K562 (cell line): Measurements from ENCODE around the gene CRAT. TPM values are rescaled to one million over a fixed set of nuclear protein-coding genes. Genes with fewer than 3 reads are reported as not detected.

ENCODE experiments used
- BCOR ChIP-seq: fragments of 450-650 bp; IDR thresholded peaks from 2 replicates; pipeline ENCODE4 v1.6.1; 2016
- CBX5 ChIP-seq: IDR thresholded peaks from 2 replicates; pipeline ENCODE4 v1.6.1; 2014; ENCODE audit warnings: low read depth, borderline replicate concordance
- CEBPB ChIP-seq: fragments of 450-650 bp; IDR thresholded peaks from 2 replicates; pipeline ENCODE4 v1.6.1; 2016; ENCODE audit warnings: missing genetic modification characterization, missing compliant biosample characterization
- COPS2 ChIP-seq: fragments of 450-650 bp; conservative IDR thresholded peaks from 2 replicates; pipeline ENCODE4 v1.6.1; 2016; ENCODE audit warnings: mild to moderate bottlenecking, moderate library complexity
- EWSR1 ChIP-seq: fragments of 450-650 bp; IDR thresholded peaks from 2 replicates; pipeline ENCODE4 v1.6.1; 2018; ENCODE audit warnings: borderline replicate concordance, mild to moderate bottlenecking, low read depth, moderate library complexity; ENCODE audit not compliant: partially characterized antibody
- FOSL1 ChIP-seq: fragments of 200-800 bp; sonication (Bioruptor generic); conservative IDR thresholded peaks from 2 replicates; pipeline ENCODE4 v1.6.1; 2016; ENCODE audit warnings: missing genetic modification characterization, missing compliant biosample characterization
- FOXP1 ChIP-seq: sonication (generic); formaldehyde crosslinking; IDR thresholded peaks from 2 replicates; pipeline ENCODE4 v1.8.0; 2022; ENCODE audit warnings: mild to moderate bottlenecking, missing genetic modification reagents
- FUS ChIP-seq: fragments of 200-400 bp; formaldehyde crosslinking; optimal IDR thresholded peaks from 2 replicates; pipeline ENCODE3; 2017; ENCODE audit warnings: low read depth, low read length
- ILK ChIP-seq: fragments of 450-650 bp; IDR thresholded peaks from 2 replicates; pipeline ENCODE4 v1.6.1; 2016; ENCODE audit warnings: missing genetic modification characterization, low read depth, mild to moderate bottlenecking, missing compliant biosample characterization, moderate library complexity, borderline replicate concordance
- MBD2 ChIP-seq: sonication (generic); IDR thresholded peaks from 2 replicates; pipeline ENCODE4 v1.6.1; 2016; ENCODE audit warnings: low read depth, borderline replicate concordance
- MCM3 ChIP-seq: fragments of 450-650 bp; IDR thresholded peaks from 2 replicates; pipeline ENCODE4 v1.6.1; 2016
- MECOM ChIP-seq: fragments of 250-450 bp; sonication (Bioruptor Pico); IDR thresholded peaks from 2 replicates; pipeline ENCODE4 v1.8.0; 2022; ENCODE audit warnings: inconsistent platforms
- NCOA6 ChIP-seq: fragments of 450-650 bp; IDR thresholded peaks from 2 replicates; pipeline ENCODE4 v1.6.1; 2017; ENCODE audit warnings: mild to moderate bottlenecking
- NCOR1 ChIP-seq: fragments of 450-650 bp; IDR thresholded peaks from 2 replicates; pipeline ENCODE4 v1.6.1; 2016; ENCODE audit warnings: mild to moderate bottlenecking, moderate library complexity
- PHF21A ChIP-seq: fragments of 450-650 bp; IDR thresholded peaks from 2 replicates; pipeline ENCODE4 v1.6.1; 2017; ENCODE audit warnings: low read depth, borderline replicate concordance
- PRMT5 ChIP-seq: sonication (generic); formaldehyde crosslinking; IDR thresholded peaks from 2 replicates; pipeline ENCODE4 v1.5.0; 2020; ENCODE audit warnings: missing genetic modification reagents
- RBM34 ChIP-seq: fragments of 200-400 bp; formaldehyde crosslinking; IDR thresholded peaks from 2 replicates; pipeline ENCODE4 v1.6.1; 2018; ENCODE audit warnings: low read length, borderline replicate concordance; ENCODE audit not compliant: insufficient read depth
- XRCC5 ChIP-seq: fragments of 200-400 bp; formaldehyde crosslinking; IDR thresholded peaks from 2 replicates; pipeline ENCODE4 v1.6.1; 2017; ENCODE audit warnings: low read depth, mild to moderate bottlenecking, low read length
- polyA plus RNA-seq, 8 experiments: library from polyadenylated mRNA; depleted of rRNA in 4 of 8; stranded (reverse) in 5 of 8; unstranded in 3 of 8; fragments of >200 nt; fragmentation: Nextera tagmentation in 2 of 8; fragmentation: Illumina TruSeq in 1 of 8; extraction: Ambion mirVana in 2 of 8; extraction: Trizol in 1 of 8; gene quantifications; 2 replicates each; pipeline versions ENCODE4 v1.2.1 to v1.2.3, GENCODE V29; 2011 to 2014; ENCODE audit warnings: inconsistent platforms in 1 of 8, missing spikeins in 1 of 8
- total RNA-seq, 7 experiments: library from RNA; depleted of rRNA in 6 of 7; stranded (reverse); fragments of >200 nt in 6 of 7; fragmentation: Illumina TruSeq in 2 of 7; extraction: Trizol in 2 of 7; gene quantifications; 2 replicates each; pipeline versions ENCODE4 v1.2.1 to v1.2.3, GENCODE V29; 2011 to 2021; ENCODE audit warnings: low replicate concordance in 1 of 7
- TF ChIP-seq, protein P1 (sequence below): sonication (generic); formaldehyde crosslinking; IDR thresholded peaks from 2 replicates; pipeline ENCODE4 v1.8.1; 2023; ENCODE audit warnings: mild to moderate bottlenecking, missing genetic modification reagents
- TF ChIP-seq, protein P2 (sequence below): fragments of 450-650 bp; formaldehyde crosslinking; IDR thresholded peaks from 2 replicates; pipeline ENCODE4 v1.4.0; 2022; ENCODE audit warnings: mild to moderate bottlenecking, moderate library complexity
- TF ChIP-seq, protein P3 (sequence below), 2 experiments: fragments of 150-350 bp in 1 of 2; IDR thresholded peaks; 2 replicates each; pipeline ENCODE4 v1.6.1; 2012 to 2016; ENCODE audit warnings: low read depth in 2 of 2, low read length in 2 of 2, mild to moderate bottlenecking in 1 of 2, moderate library complexity in 1 of 2
- TF ChIP-seq, protein P4 (sequence below): fragments of 450-650 bp; IDR thresholded peaks from 2 replicates; pipeline ENCODE4 v1.6.1; 2018; ENCODE audit warnings: mild to moderate bottlenecking, low read depth; ENCODE audit not compliant: partially characterized antibody

Gene CRAT
- total and polyA plus RNA-seq, 9 of the 15 experiments (the other 6 are each of a cell fraction or from before 2014, with no cell fraction given): 0.20 to 13.8 (median 5.4) TPM

DNA sequence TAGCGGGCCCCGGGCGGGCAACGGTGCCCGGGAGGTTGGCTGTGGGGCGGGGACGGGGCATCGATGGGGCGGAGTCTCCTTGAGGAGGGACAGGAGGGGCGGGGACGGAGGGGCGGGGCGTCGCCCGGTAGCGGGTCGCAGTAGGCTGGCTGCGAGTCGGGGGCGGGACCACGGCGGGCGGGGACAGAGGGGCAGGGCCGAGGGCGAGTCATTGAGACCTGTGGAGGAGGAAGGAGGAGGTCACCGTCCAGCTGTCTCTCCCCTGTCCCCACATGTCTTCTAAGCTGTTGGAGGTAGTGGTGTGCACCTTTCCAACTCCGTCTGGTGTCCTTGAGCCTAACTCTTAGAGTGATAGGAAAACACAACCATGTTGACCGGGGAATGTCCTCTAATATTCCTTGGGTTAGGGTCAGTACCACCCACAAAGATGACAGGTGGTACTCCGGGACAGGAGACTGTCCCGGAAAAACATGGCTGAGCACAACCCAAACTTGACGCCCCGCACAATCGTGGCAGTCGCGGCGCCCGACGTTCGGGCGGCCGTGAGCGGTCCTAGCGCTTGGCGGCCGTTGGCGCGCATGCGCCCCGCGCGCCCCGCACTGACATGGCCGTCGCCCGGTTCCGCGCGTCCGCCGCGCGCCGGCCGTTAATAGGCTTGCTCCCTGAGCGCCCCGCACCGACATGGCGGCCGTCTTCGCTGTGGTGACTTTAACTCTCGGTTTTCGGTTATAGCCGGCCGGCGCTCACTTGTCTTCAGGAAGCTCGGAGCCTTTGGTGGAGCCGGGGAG, at the start of gene CRAT, which contains the start of gene PTPA (continued):
- TF ChIP-seq ILK (tag) (no peak), COPS2 (no peak), FOXP1 (CRISPR knock-in tag) (no peak), MCM3 (no peak), BCOR (no peak), FOSL1 (peak; percentile 68), MBD2 (peak; percentile 78), FUS (no peak), MECOM (CRISPR knock-in tag) (no peak), PRMT5 (no peak), NCOA6 (no peak), NCOR1 (peak; percentile 69), CBX5 (no peak), RBM34 (no peak), XRCC5 (0 out of 2 replicates have a peak, but pooled peaks have one; percentile 68), EWSR1 (no peak), CEBPB (tag) (no peak), PHF21A (no peak)
- TF ChIP-seq, protein P1, sequence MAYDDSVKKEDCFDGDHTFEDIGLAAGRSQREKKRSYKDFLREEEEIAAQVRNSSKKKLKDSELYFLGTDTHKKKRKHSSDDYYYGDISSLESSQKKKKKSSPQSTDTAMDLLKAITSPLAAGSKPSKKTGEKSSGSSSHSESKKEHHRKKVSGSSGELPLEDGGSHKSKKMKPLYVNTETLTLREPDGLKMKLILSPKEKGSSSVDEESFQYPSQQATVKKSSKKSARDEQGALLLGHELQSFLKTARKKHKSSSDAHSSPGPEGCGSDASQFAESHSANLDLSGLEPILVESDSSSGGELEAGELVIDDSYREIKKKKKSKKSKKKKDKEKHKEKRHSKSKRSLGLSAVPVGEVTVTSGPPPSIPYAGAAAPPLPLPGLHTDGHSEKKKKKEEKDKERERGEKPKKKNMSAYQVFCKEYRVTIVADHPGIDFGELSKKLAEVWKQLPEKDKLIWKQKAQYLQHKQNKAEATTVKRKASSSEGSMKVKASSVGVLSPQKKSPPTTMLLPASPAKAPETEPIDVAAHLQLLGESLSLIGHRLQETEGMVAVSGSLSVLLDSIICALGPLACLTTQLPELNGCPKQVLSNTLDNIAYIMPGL (CRISPR knock-in tag): no peak
- TF ChIP-seq, protein P2, sequence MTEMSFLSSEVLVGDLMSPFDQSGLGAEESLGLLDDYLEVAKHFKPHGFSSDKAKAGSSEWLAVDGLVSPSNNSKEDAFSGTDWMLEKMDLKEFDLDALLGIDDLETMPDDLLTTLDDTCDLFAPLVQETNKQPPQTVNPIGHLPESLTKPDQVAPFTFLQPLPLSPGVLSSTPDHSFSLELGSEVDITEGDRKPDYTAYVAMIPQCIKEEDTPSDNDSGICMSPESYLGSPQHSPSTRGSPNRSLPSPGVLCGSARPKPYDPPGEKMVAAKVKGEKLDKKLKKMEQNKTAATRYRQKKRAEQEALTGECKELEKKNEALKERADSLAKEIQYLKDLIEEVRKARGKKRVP (CRISPR knock-in tag): no peak; the same call in 1 of the 2 replicates
- TF ChIP-seq, protein P3, sequence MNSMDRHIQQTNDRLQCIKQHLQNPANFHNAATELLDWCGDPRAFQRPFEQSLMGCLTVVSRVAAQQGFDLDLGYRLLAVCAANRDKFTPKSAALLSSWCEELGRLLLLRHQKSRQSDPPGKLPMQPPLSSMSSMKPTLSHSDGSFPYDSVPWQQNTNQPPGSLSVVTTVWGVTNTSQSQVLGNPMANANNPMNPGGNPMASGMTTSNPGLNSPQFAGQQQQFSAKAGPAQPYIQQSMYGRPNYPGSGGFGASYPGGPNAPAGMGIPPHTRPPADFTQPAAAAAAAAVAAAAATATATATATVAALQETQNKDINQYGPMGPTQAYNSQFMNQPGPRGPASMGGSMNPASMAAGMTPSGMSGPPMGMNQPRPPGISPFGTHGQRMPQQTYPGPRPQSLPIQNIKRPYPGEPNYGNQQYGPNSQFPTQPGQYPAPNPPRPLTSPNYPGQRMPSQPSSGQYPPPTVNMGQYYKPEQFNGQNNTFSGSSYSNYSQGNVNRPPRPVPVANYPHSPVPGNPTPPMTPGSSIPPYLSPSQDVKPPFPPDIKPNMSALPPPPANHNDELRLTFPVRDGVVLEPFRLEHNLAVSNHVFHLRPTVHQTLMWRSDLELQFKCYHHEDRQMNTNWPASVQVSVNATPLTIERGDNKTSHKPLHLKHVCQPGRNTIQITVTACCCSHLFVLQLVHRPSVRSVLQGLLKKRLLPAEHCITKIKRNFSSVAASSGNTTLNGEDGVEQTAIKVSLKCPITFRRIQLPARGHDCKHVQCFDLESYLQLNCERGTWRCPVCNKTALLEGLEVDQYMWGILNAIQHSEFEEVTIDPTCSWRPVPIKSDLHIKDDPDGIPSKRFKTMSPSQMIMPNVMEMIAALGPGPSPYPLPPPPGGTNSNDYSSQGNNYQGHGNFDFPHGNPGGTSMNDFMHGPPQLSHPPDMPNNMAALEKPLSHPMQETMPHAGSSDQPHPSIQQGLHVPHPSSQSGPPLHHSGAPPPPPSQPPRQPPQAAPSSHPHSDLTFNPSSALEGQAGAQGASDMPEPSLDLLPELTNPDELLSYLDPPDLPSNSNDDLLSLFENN (IDR thresholded peaks at IDR 0.05; ENCODE audit: low read depth in 2 of 2, low read length in 2 of 2): peak in 1 of 2 experiments; percentile 66; a peak in 2 of 4 replicates
- TF ChIP-seq, protein P4, sequence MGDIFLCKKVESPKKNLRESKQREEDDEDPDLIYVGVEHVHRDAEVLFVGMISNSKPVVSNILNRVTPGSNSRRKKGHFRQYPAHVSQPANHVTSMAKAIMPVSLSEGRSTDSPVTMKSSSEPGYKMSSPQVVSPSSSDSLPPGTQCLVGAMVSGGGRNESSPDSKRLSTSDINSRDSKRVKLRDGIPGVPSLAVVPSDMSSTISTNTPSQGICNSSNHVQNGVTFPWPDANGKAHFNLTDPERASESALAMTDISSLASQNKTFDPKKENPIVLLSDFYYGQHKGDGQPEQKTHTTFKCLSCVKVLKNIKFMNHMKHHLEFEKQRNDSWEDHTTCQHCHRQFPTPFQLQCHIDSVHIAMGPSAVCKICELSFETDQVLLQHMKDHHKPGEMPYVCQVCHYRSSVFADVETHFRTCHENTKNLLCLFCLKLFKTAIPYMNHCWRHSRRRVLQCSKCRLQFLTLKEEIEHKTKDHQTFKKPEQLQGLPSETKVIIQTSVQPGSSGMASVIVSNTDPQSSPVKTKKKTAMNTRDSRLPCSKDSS: no peak
